ENCODE measurements around the gene FAM98C. TPM values are rescaled to one million over a fixed set of nuclear protein-coding genes. Genes with fewer than 3 reads are reported as not detected.

Gene FAM98C
- total RNA-seq, 1 experiment from 2014 or later: 10.2 TPM

GRCh38 chr19:38389101-38389925 is 13.6 kb upstream of the FAM98C start (continued):
- TF ChIP-seq USF1 (CRISPR knock-in tag; IDR thresholded peaks at IDR 0.05) (peak; percentile 95), ZSCAN18 (CRISPR knock-in tag; IDR thresholded peaks at IDR 0.05) (no peak), NR3C1 (CRISPR knock-in tag; conservative IDR thresholded peaks at IDR 0.05; ENCODE audit: low read depth) (no peak), PREB (CRISPR knock-in tag; IDR thresholded peaks at IDR 0.05; ENCODE audit: borderline replicate concordance) (no peak), ATF1 (CRISPR knock-in tag; IDR thresholded peaks at IDR 0.05) (no peak), SP1 (CRISPR knock-in tag; conservative IDR thresholded peaks at IDR 0.05) (no peak), MAX (CRISPR knock-in tag; IDR thresholded peaks at IDR 0.05) (no peak; the same call in 1 of the 2 replicates), ZNF219 (CRISPR knock-in tag; IDR thresholded peaks at IDR 0.05; ENCODE audit: borderline replicate concordance) (no peak), HMGXB4 (CRISPR knock-in tag; IDR thresholded peaks at IDR 0.05) (peak; percentile 77), AFF4 (CRISPR knock-in tag; IDR thresholded peaks at IDR 0.05; ENCODE audit: borderline replicate concordance) (no peak), CDX4 (CRISPR knock-in tag; IDR thresholded peaks at IDR 0.05; ENCODE audit: borderline replicate concordance) (no peak), TEAD4 (CRISPR knock-in tag; IDR thresholded peaks at IDR 0.05) (no peak), ARID4B (CRISPR knock-in tag; IDR thresholded peaks at IDR 0.05; ENCODE audit: borderline replicate concordance) (no peak), ZNF121 (CRISPR knock-in tag; IDR thresholded peaks at IDR 0.05) (no peak), CBFB (CRISPR knock-in tag; IDR thresholded peaks at IDR 0.05; ENCODE audit: low read depth) (no peak), E2F5 (CRISPR knock-in tag; IDR thresholded peaks at IDR 0.05) (peak; percentile 44; the same call in 1 of the 2 replicates), MYBL2 (CRISPR knock-in tag; IDR thresholded peaks at IDR 0.05) (no peak), ZNF232 (CRISPR knock-in tag; IDR thresholded peaks at IDR 0.05) (peak; percentile 46; the same call in 1 of the 2 replicates)

Data from WTC11 (cell line).